GM21723 (cell line): ENCODE results near the gene STPG3.
"Not testable (repeated sequence)": the region's sequence is repeated elsewhere in the genome, so short reads cannot be mapped to it uniquely, and the experiment has no call there.

ENCODE experiments used
- ATAC-seq: cut with Tn5 transposase; IDR thresholded peaks from one replicate; pipeline ENCODE4 v1.9.1; 2021; ENCODE audit warnings: mild to moderate bottlenecking, moderate library complexity; ENCODE audit not compliant: unreplicated experiment

The STPG3 gene

GRCh38 chr9:137232510-137232909 is 18.6 kb upstream of the STPG3 start:
- no peak for ATAC-seq

DNA sequence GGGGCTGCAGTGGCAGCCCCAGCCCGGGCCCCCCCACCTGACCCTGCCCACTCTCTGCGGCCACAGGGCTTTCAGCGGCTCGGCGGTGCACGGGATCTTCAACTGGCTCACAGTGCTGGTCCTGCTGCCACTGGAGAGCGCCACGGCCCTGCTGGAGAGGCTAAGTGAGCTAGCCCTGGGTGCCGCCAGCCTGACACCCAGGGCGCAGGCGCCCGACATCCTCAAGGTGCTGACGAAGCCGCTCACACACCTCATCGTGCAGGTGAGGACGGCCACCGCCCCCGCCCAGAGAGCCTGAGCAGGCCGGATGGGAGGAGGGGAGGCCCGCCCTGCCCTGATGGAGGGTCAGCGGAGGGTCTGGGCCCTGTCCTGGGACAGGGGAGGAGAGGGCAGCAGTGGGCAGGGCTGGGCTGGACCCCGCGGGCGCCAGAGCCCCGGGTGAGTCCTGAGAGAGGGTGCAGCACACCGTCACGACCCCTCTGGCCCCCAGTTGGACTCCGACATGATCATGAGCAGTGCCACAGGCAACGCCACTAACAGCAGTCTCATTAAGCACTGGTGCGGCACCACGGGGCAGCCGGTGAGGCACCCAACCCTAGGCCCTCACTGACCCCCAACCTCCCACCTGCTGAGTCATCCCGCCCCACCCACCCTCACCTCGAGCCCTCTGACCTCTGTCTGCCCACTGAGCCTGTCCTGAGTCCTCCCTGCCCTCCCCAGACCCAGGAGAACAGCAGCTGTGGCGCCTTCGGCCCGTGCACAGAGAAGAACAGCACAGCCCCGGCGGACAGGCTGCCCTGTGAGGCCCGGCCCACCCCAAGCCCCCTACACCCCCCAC is 17.7 kb upstream of the STPG3 start:
- ATAC-seq = no peak

GRCh38 chr9:137234055-137234697 is 16.9 kb upstream of the STPG3 start:
- no peak for ATAC-seq

DNA sequence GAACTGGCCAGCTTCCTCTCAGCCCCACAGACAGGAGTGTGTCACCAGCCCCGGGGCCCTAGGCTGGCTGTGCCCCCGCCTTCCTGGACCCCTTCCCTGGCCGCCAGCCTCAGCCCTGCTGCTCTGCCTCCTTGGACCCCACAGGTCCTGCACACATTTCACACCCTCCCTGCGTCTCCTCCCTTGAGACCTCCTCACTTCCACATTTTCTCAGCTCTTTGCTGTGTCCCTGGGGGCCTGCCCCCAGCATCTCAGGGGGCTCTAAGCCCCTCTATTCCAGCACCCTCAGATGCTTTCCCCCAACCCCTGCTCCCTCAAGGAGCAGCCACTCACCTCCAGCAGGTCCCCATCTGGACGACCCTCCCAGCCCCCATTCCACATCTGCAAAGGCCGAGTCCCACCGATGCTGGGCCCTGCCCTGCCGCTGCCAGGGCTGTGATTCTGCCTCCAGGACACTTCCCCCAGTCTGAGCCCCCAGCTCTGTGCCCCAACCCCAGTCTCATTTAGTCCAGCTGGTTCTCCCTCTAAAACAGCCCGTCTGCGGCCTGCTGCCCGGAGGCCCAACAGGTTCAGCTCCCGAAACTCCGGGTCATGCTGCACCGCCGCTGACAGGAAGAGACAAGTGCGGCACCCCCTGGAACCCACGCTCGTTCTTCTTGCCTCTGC is 16.2 kb upstream of the STPG3 start:
- ATAC-seq = no peak

DNA sequence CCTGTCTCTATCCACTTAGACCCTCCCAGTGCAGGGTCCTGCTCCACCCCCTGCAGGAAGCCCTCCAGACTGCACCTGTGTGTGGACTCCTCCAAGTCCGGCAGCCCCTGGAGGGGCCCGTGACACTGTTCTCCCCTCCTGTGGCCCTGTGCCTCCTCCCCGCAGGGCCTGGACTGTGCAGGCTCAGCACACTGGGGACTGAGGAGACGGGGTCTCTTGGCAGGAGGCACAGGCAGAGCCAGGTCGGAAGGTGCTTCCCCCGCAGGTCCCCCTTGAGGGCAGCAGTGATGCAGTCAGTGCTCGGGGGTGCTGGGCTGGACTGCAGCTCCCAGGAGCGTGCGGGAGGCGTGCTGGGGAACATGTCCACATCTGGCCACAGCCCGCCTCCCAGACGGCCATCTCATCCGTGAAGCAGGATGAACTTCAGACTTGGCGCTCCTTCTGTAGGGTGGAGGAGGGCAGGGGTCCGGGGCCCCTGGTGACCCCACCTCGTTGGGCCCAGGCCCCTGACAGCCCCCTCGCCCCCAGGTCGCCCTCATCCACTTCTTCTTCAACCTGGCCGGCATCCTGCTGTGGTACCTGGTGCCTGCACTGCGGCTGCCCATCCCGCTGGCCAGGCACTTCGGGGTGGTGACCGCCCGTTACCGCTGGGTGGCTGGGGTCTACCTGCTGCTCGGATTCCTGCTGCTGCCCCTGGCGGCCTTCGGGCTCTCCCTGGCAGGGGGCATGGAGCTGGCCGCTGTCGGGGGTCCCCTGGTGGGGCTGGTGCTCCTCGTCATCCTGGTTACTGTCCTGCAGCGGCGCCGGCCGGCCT is 15.5 kb upstream of the STPG3 start:
- no peak for ATAC-seq

DNA sequence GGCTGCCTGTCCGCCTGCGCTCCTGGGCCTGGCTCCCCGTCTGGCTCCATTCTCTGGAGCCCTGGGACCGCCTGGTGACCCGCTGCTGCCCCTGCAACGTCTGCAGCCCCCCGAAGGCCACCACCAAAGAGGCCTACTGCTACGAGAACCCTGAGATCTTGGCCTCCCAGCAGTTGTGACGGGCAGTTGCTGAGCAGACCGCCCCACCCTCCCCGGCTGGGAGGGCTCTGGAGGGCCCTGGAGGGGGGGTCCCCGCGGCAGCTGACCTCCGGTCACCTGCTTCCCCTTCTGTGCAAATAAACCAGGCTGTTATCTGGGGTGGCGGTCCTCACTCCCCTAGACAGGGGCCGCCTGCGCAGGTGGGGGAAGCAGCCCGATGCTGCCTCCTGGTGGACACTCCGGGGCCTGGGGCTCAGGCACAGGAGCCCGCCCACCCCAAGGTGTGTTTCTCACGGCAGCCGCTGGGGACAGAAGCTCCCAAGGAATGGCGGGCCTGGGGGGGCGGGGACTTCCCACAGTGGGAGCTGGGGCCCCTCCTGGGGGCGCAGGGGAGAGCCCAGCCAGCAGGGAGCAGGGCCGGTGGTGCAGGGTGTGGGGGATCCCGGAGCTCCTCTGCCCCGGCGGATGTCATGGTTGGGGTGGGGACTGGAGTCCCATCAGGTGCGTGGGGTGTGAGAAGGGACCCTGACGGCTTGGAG is 14.7 kb upstream of the STPG3 start:
- no peak for ATAC-seq

DNA sequence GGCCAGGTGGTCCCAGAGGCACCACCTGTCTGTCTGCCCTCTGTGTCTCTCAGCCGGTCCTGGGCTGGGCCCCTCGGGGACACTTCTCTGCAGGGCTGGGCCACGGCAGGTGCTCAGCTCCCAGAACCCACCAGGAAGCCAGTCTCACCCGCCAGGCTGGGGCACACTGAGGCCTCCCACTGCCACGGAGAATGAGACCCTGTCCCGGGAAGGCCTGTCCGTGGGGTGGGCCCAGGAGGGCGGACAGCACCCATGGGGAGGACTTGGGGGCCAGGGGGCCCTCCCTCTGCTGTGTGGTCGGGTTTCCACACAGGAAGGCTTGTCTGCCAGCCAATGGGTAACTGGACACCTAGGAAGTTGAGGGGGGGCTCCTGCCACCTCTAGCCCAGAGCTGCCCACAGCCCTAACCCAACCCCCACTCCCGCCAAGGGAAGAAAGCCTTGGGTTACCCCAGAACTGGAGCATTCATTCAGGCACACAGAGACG is 14.1 kb upstream of the STPG3 start:
- no peak for ATAC-seq

- ATAC-seq = no peak
These were observed 13.0 kb upstream of the STPG3 start for GRCh38 chr9:137237759-137238726.

DNA sequence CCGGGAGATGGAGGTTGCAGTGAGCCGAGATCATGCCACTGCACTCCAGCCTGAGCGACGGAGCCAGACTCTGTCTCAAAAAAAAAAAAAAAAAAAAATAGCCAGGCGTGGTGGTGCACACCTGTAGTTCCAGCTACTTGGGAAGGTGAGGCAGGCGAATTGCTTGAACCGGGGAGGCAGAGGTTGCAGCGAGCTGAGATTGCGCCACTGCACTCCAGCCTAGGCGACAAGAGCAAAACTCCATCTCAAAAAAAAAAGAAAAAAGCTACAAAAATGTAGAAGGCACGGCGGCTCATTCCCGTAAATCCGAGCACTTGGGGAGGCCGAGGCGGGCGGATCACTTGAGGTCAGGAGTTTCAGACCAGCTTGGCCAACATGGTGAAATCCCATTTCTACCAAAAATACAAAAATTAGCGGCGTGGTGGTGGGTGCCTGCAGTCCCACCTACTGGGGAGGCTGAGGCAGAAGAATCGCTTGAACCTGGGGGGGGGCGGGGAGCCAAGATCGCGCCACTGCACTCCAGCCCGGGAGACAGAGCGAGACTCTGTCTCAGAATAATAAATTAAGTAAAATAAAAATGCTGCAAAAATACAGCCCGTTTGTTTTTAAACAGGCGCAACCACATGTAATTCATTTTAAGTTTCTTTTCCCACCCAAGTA is 11.4 kb upstream of the STPG3 start:
- not testable (repeated sequence) for ATAC-seq

GRCh38 chr9:137240318-137240840 is 10.7 kb upstream of the STPG3 start:
- peak; percentile 22 for ATAC-seq

DNA sequence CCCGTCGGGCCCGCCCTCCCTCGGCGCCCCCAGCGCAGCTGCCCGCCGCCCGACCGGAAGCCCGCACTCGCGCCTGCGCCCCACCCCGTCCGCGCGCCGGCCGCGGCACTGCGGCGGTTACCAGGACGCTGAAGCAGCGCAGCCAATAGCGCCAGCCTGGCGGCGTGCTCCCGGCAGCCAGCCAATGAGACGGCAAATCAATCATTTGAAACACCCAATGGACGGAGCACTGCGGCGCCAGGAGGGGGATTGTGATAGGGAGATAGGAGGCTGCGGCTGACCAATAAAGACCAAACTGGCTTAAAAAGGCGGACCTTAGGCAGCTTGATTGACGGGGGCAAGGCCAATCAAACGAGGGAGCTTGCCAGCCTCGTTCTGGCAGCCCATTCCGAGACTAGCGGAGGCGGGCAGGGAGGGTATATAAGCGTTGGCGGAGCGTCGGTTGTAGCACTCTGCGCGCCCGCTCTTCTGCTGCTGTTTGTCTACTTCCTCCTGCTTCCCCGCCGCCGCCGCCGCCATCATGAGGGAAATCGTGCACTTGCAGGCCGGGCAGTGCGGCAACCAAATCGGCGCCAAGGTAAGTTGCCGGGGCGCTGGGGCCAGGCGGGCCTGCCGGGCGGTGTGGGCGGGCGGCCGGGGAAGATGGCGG is 10.1 kb upstream of the STPG3 start, which contains the start of gene TUBB4B:
Gene TUBB4B (plus strand): TSS at position 447 of the 649 bp plus-strand sequence. CDS start 74 bp downstream, at position 521.
- ATAC-seq = peak; percentile 71

- ATAC-seq = peak; percentile 11
These were observed 9.4 kb upstream of the STPG3 start for GRCh38 chr9:137241490-137242268.

DNA sequence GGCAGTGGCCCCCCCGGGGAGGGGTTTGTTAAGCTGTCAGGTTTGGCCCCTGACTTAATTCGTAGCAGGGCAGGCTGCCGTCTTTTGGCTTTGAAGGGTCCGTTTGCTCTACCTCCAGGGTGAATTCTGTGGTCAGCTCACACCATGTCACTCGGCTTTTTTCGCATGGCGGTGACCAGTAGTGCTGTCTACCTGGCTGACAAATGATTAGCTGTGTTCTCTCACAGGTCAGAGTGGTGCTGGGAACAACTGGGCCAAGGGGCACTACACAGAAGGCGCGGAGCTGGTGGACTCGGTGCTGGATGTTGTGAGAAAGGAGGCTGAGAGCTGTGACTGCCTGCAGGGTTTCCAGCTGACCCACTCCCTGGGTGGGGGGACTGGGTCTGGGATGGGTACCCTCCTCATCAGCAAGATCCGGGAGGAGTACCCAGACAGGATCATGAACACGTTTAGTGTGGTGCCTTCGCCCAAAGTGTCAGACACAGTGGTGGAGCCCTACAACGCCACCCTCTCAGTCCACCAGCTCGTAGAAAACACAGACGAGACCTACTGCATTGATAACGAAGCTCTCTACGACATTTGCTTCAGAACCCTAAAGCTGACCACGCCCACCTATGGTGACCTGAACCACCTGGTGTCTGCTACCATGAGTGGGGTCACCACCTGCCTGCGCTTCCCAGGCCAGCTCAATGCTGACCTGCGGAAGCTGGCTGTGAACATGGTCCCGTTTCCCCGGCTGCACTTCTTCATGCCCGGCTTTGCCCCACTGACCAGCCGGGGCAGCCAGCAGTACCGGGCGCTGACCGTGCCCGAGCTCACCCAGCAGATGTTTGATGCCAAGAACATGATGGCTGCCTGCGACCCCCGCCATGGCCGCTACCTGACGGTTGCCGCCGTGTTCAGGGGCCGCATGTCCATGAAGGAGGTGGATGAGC is 8.6 kb upstream of the STPG3 start:
- no peak for ATAC-seq

- not testable (repeated sequence) for ATAC-seq
These were observed 7.8 kb upstream of the STPG3 start for GRCh38 chr9:137243266-137243625.

- ATAC-seq = no peak
These were observed 7.2 kb upstream of the STPG3 start for GRCh38 chr9:137243626-137244485.
